IMR-90 (cell line): ENCODE data around the gene SRRM3. TPM values are rescaled to one million over a fixed set of nuclear protein-coding genes. Genes with fewer than 3 reads are reported as not detected.

Source experiments
- ATAC-seq: fragments of 200-7000 bp; cut with Tn5 transposase; 2 replicates; pipeline ENCODE4 v1.9.1; 2020; ENCODE audit warnings: low read depth, mild to moderate bottlenecking, moderate library complexity
- BruUV-seq: library from RNA; stranded (reverse); fragments of 400-500 nt; replicated peaks from 2 replicates; lab custom pipeline; 2021; lab: Mats Ljungman, UMichigan
- CTCF ChIA-PET: fragments of 300-600 bp; formaldehyde crosslinking; extraction: SDS; loops from one replicate; lab custom pipeline; 2021; ENCODE audit warnings: antibody characterized with exemption; lab: Yijun Ruan, JAX
- POLR2A ChIA-PET: fragments of 300-600 bp; sonication (Branson Sonifier 250); formaldehyde crosslinking; loops from one replicate; lab custom pipeline; 2022; ENCODE audit warnings: antibody characterized with exemption; ENCODE audit not compliant: unreplicated experiment; lab: Charles Lee
- DNase-seq: peaks from one replicate; pipeline ENCODE4 v3.0.0; 2013
- H2AFZ ChIP-seq: replicated peaks from 2 replicates; pipeline ENCODE3; 2013; ENCODE audit warnings: low read length, mild to moderate bottlenecking; ENCODE audit not compliant: poor library complexity
- H2AK5ac ChIP-seq: 2 replicates; pipeline ENCODE4 v1.6.1; 2013; ENCODE audit warnings: low read depth, low read length, inconsistent platforms
- H2AK9ac ChIP-seq: replicated peaks from 2 replicates; pipeline ENCODE3; 2013; ENCODE audit warnings: mild to moderate bottlenecking, low read depth, low read length, moderate library complexity; ENCODE audit not compliant: poor library complexity
- H2BK120ac ChIP-seq: 2 replicates; pipeline ENCODE4 v1.6.1; 2013; ENCODE audit warnings: low read depth, low read length, inconsistent platforms
- H2BK15ac ChIP-seq: 3 replicates; pipeline ENCODE4 v1.6.1; 2013; ENCODE audit warnings: low read depth, low read length, inconsistent platforms
- H2BK20ac ChIP-seq: 2 replicates; pipeline ENCODE4 v1.6.1; 2013; ENCODE audit warnings: low read depth, mild to moderate bottlenecking, inconsistent platforms, low read length, moderate library complexity
- H2BK5ac ChIP-seq: 2 replicates; pipeline ENCODE4 v1.6.1; 2013; ENCODE audit warnings: mild to moderate bottlenecking, low read depth, low read length, inconsistent platforms; ENCODE audit not compliant: poor library complexity, severe bottlenecking
- H3K14ac ChIP-seq: replicated peaks from 2 replicates; pipeline ENCODE4 v1.6.1; 2013; ENCODE audit warnings: low read depth, low read length, inconsistent platforms
- H3K18ac ChIP-seq: 2 replicates; pipeline ENCODE4 v1.6.1; 2013; ENCODE audit warnings: low read depth, low read length, control low read depth
- H3K23ac ChIP-seq: 2 replicates; pipeline ENCODE4 v1.6.1; 2013; ENCODE audit warnings: low read depth, low read length, inconsistent platforms
- H3K27ac ChIP-seq: 2 replicates; pipeline ENCODE4 v1.5.1; 2013; ENCODE audit warnings: mild to moderate bottlenecking, control low read depth, low read length; ENCODE audit not compliant: insufficient read depth
- H3K27me3 ChIP-seq: 2 replicates; pipeline ENCODE4 v1.6.1; 2013; ENCODE audit warnings: low read length; ENCODE audit not compliant: control insufficient read depth, insufficient read depth
- H3K36me3 ChIP-seq: 2 replicates; pipeline ENCODE4 v1.6.1; 2013; ENCODE audit warnings: low read length, mixed read lengths; ENCODE audit not compliant: control insufficient read depth, insufficient read depth
- H3K4ac ChIP-seq: 2 replicates; pipeline ENCODE4 v1.6.1; 2013; ENCODE audit warnings: low read depth, low read length, inconsistent platforms
- H3K4me1 ChIP-seq: 2 replicates; pipeline ENCODE4 v1.6.1; 2013; ENCODE audit warnings: low read length, mixed read lengths; ENCODE audit not compliant: control insufficient read depth, insufficient read depth
- H3K4me2 ChIP-seq: 2 replicates; pipeline ENCODE4 v1.6.1; 2013; ENCODE audit warnings: low read depth, mild to moderate bottlenecking, control low read depth, low read length, moderate library complexity
- H3K4me3 ChIP-seq: 2 replicates; pipeline ENCODE4 v1.5.1; 2013; ENCODE audit warnings: low read depth, mild to moderate bottlenecking, control low read depth, low read length, moderate library complexity; ENCODE audit not compliant: insufficient read depth
- H3K56ac ChIP-seq: 2 replicates; pipeline ENCODE4 v1.6.1; 2013; ENCODE audit warnings: low read length, inconsistent platforms; ENCODE audit not compliant: insufficient read depth; ENCODE audit errors: extremely low read depth
- H3K79me1 ChIP-seq, 2 experiments: 2 replicates each; pipeline ENCODE4 v1.6.1; 2013; ENCODE audit warnings: low read length in 2 of 2, inconsistent platforms in 1 of 2, low read depth in 1 of 2
- H3K9ac ChIP-seq: 2 replicates; pipeline ENCODE4 v1.6.1; 2013; ENCODE audit warnings: low read depth, low read length, control low read depth
- H3K9me1 ChIP-seq: 2 replicates; pipeline ENCODE4 v1.6.1; 2013; ENCODE audit warnings: low read length, inconsistent platforms; ENCODE audit not compliant: insufficient read depth
- H3K9me3 ChIP-seq: 2 replicates; pipeline ENCODE4 v1.6.1; 2013; ENCODE audit warnings: low read length; ENCODE audit not compliant: control insufficient read depth, insufficient read depth
- H4K20me1 ChIP-seq: 2 replicates; pipeline ENCODE4 v1.6.1; 2013; ENCODE audit warnings: low read length, inconsistent platforms; ENCODE audit not compliant: insufficient read depth
- H4K5ac ChIP-seq: 2 replicates; pipeline ENCODE4 v1.6.1; 2013; ENCODE audit warnings: mild to moderate bottlenecking, low read depth, low read length, control low read depth
- H4K8ac ChIP-seq, 2 experiments: 2 replicates each; pipeline ENCODE4 v1.6.1; 2013; ENCODE audit warnings: low read depth in 2 of 2, low read length in 2 of 2, control low read depth in 1 of 2, inconsistent platforms in 1 of 2
- H4K91ac ChIP-seq: 2 replicates; pipeline ENCODE4 v1.6.1; 2013; ENCODE audit warnings: low read depth, low read length, inconsistent platforms; ENCODE audit not compliant: insufficient read depth
- BHLHE40 ChIP-seq: fragments of 150-350 bp; IDR thresholded peaks from 2 replicates; pipeline ENCODE4 v1.6.1; 2016; ENCODE audit warnings: mild to moderate bottlenecking, low read depth, low read length
- CEBPB ChIP-seq: IDR thresholded peaks from 2 replicates; pipeline ENCODE4 v1.6.1; 2012; ENCODE audit warnings: low read depth, low read length, improper control_type of control experiment
- CHD1 ChIP-seq: IDR thresholded peaks from 2 replicates; pipeline ENCODE4 v1.6.1; 2012; ENCODE audit warnings: low read depth, low read length, improper control_type of control experiment
- CTCF ChIP-seq: conservative IDR thresholded peaks from 2 replicates; pipeline ENCODE4 v1.5.1; 2012; ENCODE audit warnings: mild to moderate bottlenecking, low read depth, low read length, improper control_type of control experiment
- ELK1 ChIP-seq: fragments of 150-350 bp; IDR thresholded peaks from 2 replicates; pipeline ENCODE4 v1.6.1; 2016; ENCODE audit warnings: low read depth, mild to moderate bottlenecking, low read length, moderate library complexity, borderline replicate concordance
- FOS ChIP-seq: fragments of 150-350 bp; IDR thresholded peaks from 2 replicates; pipeline ENCODE4 v1.6.1; 2016; ENCODE audit warnings: low read depth, low read length
- MAFK ChIP-seq: IDR thresholded peaks from 2 replicates; pipeline ENCODE4 v1.6.1; 2012; ENCODE audit warnings: low read depth, low read length, improper control_type of control experiment
- MAZ ChIP-seq: IDR thresholded peaks from 2 replicates; pipeline ENCODE4 v1.6.1; 2012; ENCODE audit warnings: low read depth, mild to moderate bottlenecking, low read length, improper control_type of control experiment, moderate library complexity, borderline replicate concordance
- MXI1 ChIP-seq: IDR thresholded peaks from 2 replicates; pipeline ENCODE4 v1.6.1; 2012; ENCODE audit warnings: low read depth, mild to moderate bottlenecking, low read length, moderate library complexity, borderline replicate concordance
- NFE2L2 ChIP-seq: fragments of 150-350 bp; IDR thresholded peaks from 2 replicates; pipeline ENCODE4 v1.6.1; 2016; ENCODE audit warnings: low read depth, mild to moderate bottlenecking, low read length
- POLR2A ChIP-seq: IDR thresholded peaks from 2 replicates; pipeline ENCODE4 v1.6.1; 2012; ENCODE audit warnings: mild to moderate bottlenecking, low read depth, low read length
- RAD21 ChIP-seq: IDR thresholded peaks from 2 replicates; pipeline ENCODE4 v1.6.1; 2012; ENCODE audit warnings: low read length, improper control_type of control experiment
- RFX5 ChIP-seq: IDR thresholded peaks from 2 replicates; pipeline ENCODE4 v1.8.0; 2012; ENCODE audit warnings: low read depth, mild to moderate bottlenecking, low read length, moderate library complexity
- SMC3 ChIP-seq: fragments of 150-350 bp; IDR thresholded peaks from 2 replicates; pipeline ENCODE4 v1.6.1; 2016; ENCODE audit warnings: low read depth, mild to moderate bottlenecking, antibody characterized with exemption, low read length, moderate library complexity
- USF2 ChIP-seq: fragments of 150-350 bp; IDR thresholded peaks from 2 replicates; pipeline ENCODE4 v1.6.1; 2017; ENCODE audit warnings: mild to moderate bottlenecking, antibody characterized with exemption, low read length, low read depth
- WGBS, 2 experiments: methylation state at CpG; one replicate each; pipeline versions ENCODE4 v1.1.5 to v1.1.7; 2013; ENCODE audit warnings: missing lambda C conversion rate in 2 of 2; ENCODE audit not compliant: insufficient read length in 1 of 2; ENCODE audit errors: extremely low coverage in 2 of 2; 5-methylcytosine and 5-hydroxymethylcytosine counted together
- dilution Hi-C: fragments of 300-500 bp; cut with HindIII; formaldehyde crosslinking; loops from one replicate; pipeline ENCODE4 v1.14.3; 2018; ENCODE audit warnings: low sequenced_read_pairs; ENCODE audit not compliant: unreplicated experiment
- in situ Hi-C: fragments of 300-500 bp; cut with MboI; formaldehyde crosslinking; loops from 3 replicates; pipeline ENCODE4 v1.14.3; 2019; ENCODE audit warnings: low sequenced_read_pairs, inconsistent platforms, mixed read lengths
- intact Hi-C: fragments of 100-400 bp; cut with micrococcal nuclease; formaldehyde crosslinking; loops from 2 replicates; pipeline ENCODE4 v1.10.0; 2022
- polyA plus RNA-seq, 3 experiments: library from polyadenylated mRNA; depleted of rRNA; stranded (reverse); fragments of >200 nt; gene quantifications; 2 replicates each; pipeline ENCODE4 v1.2.3, GENCODE V29; 2012; ENCODE audit warnings: low replicate concordance in 1 of 3
- total RNA-seq: library from RNA; depleted of rRNA; stranded (reverse); fragments of >200 nt; gene quantifications from 2 replicates; pipeline ENCODE4 v1.2.3, GENCODE V29; 2012

Gene SRRM3
- total and polyA plus RNA-seq, 2 of the 4 experiments (the other 2 are of a cell fraction) = 0.18 to 2.5 TPM

GRCh38 chr7:76325092-76325491, 123.4 kb downstream of the SRRM3 start (continued):
- no peak for TF ChIP-seq MAFK

GRCh38 chr7:76325811-76326210, 124.1 kb downstream of the SRRM3 start:
- Histone ChIP-seq H2AK5ac (no peak overlapping the region), H3K79me1 (peaks cover 19 to 86% of the 10 kb centered on the region in 2 experiments), H4K20me1 (peaks cover 84% of the 10 kb centered on the region), H4K5ac (no peak overlapping the region), H3K14ac (no peak overlapping the region), H2AFZ (no peak overlapping the region), H2BK15ac (no peak overlapping the region), H4K8ac (no peak overlapping the region), H3K18ac (no peak overlapping the region), H3K36me3 (peaks cover 43% of the 10 kb centered on the region), H2BK20ac (no peak overlapping the region), H3K4me3 (no peak overlapping the region), H3K27me3 (no peaks in the 10 kb centered on the region), H3K9ac (no peak overlapping the region), H3K56ac (no peak overlapping the region), H2BK120ac (no peak overlapping the region), H3K4ac (no peak overlapping the region), H3K23ac (no peak overlapping the region), H2AK9ac (no peak overlapping the region), H3K4me2 (no peak overlapping the region), H3K9me1 (peaks cover 28% of the 10 kb centered on the region), H4K91ac (no peak overlapping the region), H3K27ac (no peak overlapping the region), H3K9me3 (no peaks in the 10 kb centered on the region), H2BK5ac (peak overlapping the region; percentile 53), H3K4me1 (peaks cover 8% of the 10 kb centered on the region; the same call in 1 of the 2 replicates)
- WGBS, 2 experiments = 83% methylated on average over 2 of the region's 5 CpGs; no CpG with 5 or more reads in 1 of the 2 experiments
- no peak for ATAC-seq
- ChIA-PET POLR2A (no interaction called here), CTCF (no interaction called here)
- no peak for DNase-seq
- intact Hi-C loops (no loop called here), dilution Hi-C loops (no loop called here), in situ Hi-C loops (no loop called here)
- no TSS peak for BruUV-seq
- TF ChIP-seq NFE2L2 = no peak
- TF ChIP-seq BHLHE40 = no peak
- no peak for TF ChIP-seq MAZ
- TF ChIP-seq CHD1 = no peak
- no peak for TF ChIP-seq RFX5
- no peak for TF ChIP-seq POLR2A
- no peak for TF ChIP-seq MXI1
- TF ChIP-seq USF2 = no peak
- TF ChIP-seq RAD21 = no peak
- no peak for TF ChIP-seq SMC3
- no peak for TF ChIP-seq CEBPB
- TF ChIP-seq ELK1 = no peak
- TF ChIP-seq CTCF = no peak
- no peak for TF ChIP-seq FOS
